ENCODE data around the gene DPPA2. TPM values are rescaled to one million over a fixed set of nuclear protein-coding genes. Genes with fewer than 3 reads are reported as not detected.

DPPA2 gene
- total RNA-seq, 2 experiments from 2014 or later, result not detected

GRCh38 chr3:109268181-109268580 is 48.1 kb downstream of the DPPA2 start:
- no peak overlapping the region for H3K27ac Mint-ChIP-seq
- H3K4me3 Mint-ChIP-seq, result no peak overlapping the region
- no peaks in the 10 kb centered on the region for H3K9me3 Mint-ChIP-seq

GRCh38 chr3:109265295-109265694 is 51.0 kb downstream of the DPPA2 start:
- H3K9me3 Mint-ChIP-seq, result no peaks in the 10 kb centered on the region
- DNase-seq, result no peak
- peaks cover 5% of the 10 kb centered on the region for H3K27me3 Mint-ChIP-seq
- H3K4me1 Mint-ChIP-seq, result no peaks in the 10 kb centered on the region
- no peak overlapping the region for H3K4me3 Mint-ChIP-seq
- H3K36me3 Mint-ChIP-seq, result no peaks in the 10 kb centered on the region
- no peak overlapping the region for H3K27ac Mint-ChIP-seq

More at GRCh38 chr3:109268181-109268580, 48.1 kb downstream of the DPPA2 start:
- Mint-ChIP-seq H3K27me3 (peaks cover 5% of the 10 kb centered on the region), H3K4me1 (no peaks in the 10 kb centered on the region), H3K36me3 (no peaks in the 10 kb centered on the region)
- DNase-seq, result no peak

GRCh38 chr3:109257269-109257668 is 59.0 kb downstream of the DPPA2 start:
- DNase-seq, result no peak
- Mint-ChIP-seq H3K4me1 (no peaks in the 10 kb centered on the region), H3K27ac (no peak overlapping the region), H3K9me3 (no peaks in the 10 kb centered on the region), H3K27me3 (no peaks in the 10 kb centered on the region), H3K36me3 (no peaks in the 10 kb centered on the region), H3K4me3 (no peak overlapping the region)

- H3K36me3 Mint-ChIP-seq, result no peaks in the 10 kb centered on the region
- no peaks in the 10 kb centered on the region for H3K9me3 Mint-ChIP-seq
- H3K27ac Mint-ChIP-seq, result no peak overlapping the region
- no peak overlapping the region for H3K4me3 Mint-ChIP-seq
- no peaks in the 10 kb centered on the region for H3K27me3 Mint-ChIP-seq
- no peak for DNase-seq
- no peaks in the 10 kb centered on the region for H3K4me1 Mint-ChIP-seq
Observed at GRCh38 chr3:109254770-109255169, 61.5 kb downstream of the DPPA2 start.

- H3K27ac Mint-ChIP-seq, result no peak overlapping the region
- H3K4me3 Mint-ChIP-seq, result no peak overlapping the region
- H3K27me3 Mint-ChIP-seq, result no peaks in the 10 kb centered on the region
- DNase-seq, result no peak
- no peaks in the 10 kb centered on the region for H3K9me3 Mint-ChIP-seq
- H3K4me1 Mint-ChIP-seq, result no peaks in the 10 kb centered on the region
- H3K36me3 Mint-ChIP-seq, result no peaks in the 10 kb centered on the region
Observed at GRCh38 chr3:109252641-109253040, 63.7 kb downstream of the DPPA2 start.

Other genes starting within 250 kb of the DPPA2 start
- not detected for gene MORC1, start 198.4 kb downstream of the DPPA2 start, total RNA-seq
- not detected for gene C3orf85, start 179.8 kb downstream of the DPPA2 start, total RNA-seq
- 1 to 10 TPM in 1 of 2 experiments, under 1 TPM in 1; 0.54 to 1.1 TPM for gene DPPA4, start 21.0 kb upstream of the DPPA2 start, total RNA-seq